ENCODE data around the gene TMEM132A.
"Not testable (repeated sequence)": the region's sequence is repeated elsewhere in the genome, so short reads cannot be mapped to it uniquely, and the experiment has no call there.

Gene TMEM132A

GRCh38 chr11:60959431-60959830 is 35.2 kb downstream of the TMEM132A start:
- DNase-seq (ENCODE audit: low read depth): no peak

DNA sequence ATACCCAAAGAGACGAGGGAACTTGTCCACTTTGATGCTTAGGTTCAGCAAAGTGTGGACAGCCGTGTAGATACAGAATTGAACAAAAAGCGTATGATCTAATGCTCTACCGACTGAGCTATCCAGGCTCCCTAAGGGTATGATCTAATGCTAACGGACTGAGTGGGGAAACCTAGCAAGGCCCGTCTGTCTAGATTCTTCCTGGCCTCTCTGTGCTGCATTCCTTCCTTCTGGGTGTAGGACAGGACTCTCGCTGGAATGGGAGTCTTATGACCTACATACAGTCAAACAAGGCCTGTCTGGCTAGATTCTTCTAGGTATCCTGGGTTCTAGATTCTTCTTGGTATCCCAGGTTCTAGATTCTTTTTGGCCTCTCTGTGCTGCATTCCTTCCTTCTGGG is 36.1 kb downstream of the TMEM132A start:
- no peak for DNase-seq (ENCODE audit: low read depth)

DNA sequence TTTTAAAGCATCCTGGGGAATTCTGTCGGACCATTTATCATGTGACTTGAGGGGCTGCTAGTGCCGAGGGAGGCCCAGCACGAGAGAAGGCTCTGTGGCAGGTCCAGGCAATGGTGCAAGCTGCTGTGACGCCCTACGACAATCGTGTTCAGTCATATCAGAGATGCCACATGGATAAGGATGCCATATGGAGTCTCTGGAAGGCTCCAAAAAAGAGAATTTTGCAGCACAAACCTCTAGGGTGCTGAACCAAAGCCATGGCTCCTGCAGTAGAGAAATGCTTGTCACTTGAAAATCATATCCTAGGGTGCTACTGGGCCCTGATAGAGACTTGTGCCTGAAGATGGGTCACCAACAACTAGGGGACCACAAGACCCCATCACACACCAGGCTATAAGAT is 40.5 kb downstream of the TMEM132A start:
- DNase-seq (ENCODE audit: low read depth): no peak

- no peak for DNase-seq (ENCODE audit: low read depth)
These were observed 42.6 kb downstream of the TMEM132A start for GRCh38 chr11:60966890-60967289.

DNA sequence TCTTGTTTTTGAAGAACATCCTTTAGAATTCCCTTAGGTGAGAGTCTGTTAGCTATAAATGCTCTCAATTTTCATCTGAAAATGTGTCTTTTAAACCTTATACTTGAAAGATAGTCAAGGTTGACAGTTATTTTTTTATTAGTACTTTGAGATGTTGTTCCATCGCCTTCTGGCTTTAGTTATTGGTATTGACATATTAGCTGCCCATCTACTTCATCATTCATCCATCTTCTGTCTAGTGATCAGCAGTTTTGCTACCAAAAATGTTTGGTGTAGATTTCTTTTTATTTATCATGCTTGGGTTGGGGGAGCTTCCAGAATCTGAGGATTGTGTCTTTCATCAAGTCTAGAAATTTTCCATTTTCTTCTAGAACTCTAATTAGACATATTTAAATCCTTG is 44.0 kb downstream of the TMEM132A start:
- DNase-seq (ENCODE audit: low read depth): no peak

GRCh38 chr11:60970369-60970774 is 46.1 kb downstream of the TMEM132A start:
- peak; percentile 68 for DNase-seq (ENCODE audit: low read depth)

DNA sequence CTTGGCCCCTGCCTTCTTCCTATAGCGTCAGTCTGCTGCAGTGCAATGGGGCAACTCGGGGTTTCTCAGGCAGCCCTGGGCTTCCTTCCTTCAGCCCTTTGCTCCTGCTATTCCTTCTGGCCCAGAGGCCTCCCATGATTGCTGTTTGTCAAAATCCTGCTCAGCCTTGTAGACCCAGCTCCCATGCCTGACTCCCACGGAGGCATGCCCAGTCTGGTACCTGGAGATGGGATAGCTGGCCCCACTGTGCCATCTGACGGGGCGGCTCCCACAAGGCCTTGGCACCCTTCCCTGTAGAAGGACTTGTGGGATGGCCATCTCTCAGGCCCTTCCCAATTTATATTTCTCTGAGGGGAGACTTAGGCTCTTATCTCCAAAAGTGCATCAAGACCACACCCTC is 46.6 kb downstream of the TMEM132A start:
- no peak for DNase-seq (ENCODE audit: low read depth)

GRCh38 chr11:60971520-60971919 is 47.3 kb downstream of the TMEM132A start, which contains the start of gene CD6:
Gene CD6, plus strand, starts transcription at chr11:60971680. Its CDS starts 186 bp downstream, at chr11:60971866.
- peak; percentile 35 for DNase-seq (ENCODE audit: low read depth)

DNA sequence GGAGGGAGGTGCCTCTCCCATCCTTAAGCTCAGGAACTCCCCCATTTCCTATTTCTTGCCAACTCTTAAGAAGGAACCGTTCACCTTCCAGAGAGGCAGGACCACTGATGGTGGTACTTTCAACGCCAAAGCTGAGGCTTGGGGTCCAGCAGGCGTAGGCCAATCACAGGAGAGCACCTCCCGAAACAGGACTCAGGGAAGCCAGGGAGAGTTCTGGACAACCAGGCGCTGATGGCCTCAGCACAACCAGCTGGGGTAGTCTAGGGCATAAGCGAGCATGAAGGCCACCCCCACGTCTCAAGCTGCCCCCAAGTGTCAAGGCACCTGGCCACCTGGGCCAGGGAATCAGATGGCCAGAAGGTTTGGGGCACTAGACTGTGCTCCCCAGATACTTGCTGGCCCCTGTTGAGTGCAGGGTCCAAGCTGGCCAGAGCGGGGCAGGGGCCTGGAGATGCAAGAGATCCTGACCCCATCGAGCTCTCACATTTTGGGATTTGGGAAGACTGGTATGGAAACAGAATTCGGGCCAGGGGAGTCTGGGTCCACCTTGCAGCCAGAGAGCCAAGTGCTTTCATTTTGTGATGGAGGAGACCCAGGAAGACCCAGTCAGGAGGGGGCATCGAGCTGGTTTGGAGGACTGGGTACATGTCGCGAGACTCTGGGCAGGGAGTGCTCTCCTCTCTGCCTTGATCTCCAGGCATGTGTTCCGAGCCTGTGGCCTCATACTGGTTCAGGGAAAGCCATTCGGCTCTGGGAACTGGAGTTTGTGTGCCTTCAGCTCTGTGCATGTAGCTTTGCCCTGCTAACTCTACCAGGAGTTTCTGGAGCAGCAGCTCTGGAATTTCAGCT is 48.1 kb downstream of the TMEM132A start:
- DNase-seq (ENCODE audit: low read depth): no peak

GRCh38 chr11:60973699-60974098 is 49.4 kb downstream of the TMEM132A start:
- no peak for DNase-seq (ENCODE audit: low read depth)

DNA sequence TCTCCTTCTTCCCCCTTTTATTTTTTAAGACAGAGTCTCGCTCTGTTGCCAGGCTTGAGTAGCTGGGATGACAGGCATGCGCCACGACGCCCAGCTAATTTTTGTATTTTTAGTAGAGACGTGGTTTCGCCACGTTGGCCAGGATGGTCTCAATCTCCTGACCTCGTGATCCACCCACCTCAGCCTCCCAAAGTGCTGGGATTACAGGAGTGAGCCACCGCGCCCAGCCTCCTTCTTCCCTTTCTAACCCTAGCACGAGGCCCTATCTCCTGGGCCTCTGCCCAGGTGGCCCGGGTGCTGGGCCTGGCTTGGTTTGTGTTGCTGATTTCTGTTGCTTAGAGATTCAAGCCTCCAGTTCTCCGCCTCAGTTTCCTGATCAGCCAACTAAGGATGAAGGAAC is 50.1 kb downstream of the TMEM132A start:
- not testable (repeated sequence) for DNase-seq (ENCODE audit: low read depth)

- DNase-seq (ENCODE audit: low read depth): no peak
These were observed 50.5 kb downstream of the TMEM132A start for GRCh38 chr11:60974726-60975125.

DNA sequence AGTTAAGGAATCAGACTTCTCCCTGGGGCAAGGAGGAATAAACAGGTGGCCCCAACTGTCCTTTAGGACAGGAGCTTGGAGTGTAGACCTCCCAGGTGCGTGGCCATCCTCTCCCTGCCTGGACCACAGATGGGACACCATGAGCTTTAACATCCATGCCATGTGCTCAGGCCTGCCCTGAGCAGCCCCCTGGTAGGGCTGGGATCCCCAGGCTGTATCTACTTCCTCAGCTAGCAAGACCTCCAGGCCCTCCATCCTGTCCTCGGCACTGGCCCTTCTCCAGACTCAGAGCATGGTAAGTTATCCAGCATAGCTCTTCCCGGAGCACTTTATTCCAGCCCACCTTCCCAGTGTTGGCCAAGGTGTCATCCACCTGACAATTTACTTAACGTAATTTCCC is 53.0 kb downstream of the TMEM132A start:
- DNase-seq (ENCODE audit: low read depth): no peak

DNA sequence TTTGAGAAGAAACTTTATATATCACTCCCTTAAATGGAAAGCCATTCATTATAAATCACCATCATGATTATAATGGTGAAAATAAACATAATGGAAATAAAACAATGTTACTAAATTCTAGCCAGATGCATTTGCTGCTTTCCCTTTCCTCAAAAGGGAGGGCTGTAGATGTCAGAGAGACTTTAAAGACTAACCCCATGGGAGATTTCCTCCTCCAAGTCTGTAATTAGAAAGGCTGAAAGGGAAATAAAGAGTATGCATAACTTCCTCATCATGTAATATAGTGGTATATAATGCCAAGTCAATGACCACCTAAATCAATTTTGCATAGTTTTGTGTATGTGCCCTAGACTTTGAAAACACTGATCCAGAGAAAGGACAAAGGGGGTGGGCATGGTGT is 53.6 kb downstream of the TMEM132A start:
- DNase-seq (ENCODE audit: low read depth): no peak

DNA sequence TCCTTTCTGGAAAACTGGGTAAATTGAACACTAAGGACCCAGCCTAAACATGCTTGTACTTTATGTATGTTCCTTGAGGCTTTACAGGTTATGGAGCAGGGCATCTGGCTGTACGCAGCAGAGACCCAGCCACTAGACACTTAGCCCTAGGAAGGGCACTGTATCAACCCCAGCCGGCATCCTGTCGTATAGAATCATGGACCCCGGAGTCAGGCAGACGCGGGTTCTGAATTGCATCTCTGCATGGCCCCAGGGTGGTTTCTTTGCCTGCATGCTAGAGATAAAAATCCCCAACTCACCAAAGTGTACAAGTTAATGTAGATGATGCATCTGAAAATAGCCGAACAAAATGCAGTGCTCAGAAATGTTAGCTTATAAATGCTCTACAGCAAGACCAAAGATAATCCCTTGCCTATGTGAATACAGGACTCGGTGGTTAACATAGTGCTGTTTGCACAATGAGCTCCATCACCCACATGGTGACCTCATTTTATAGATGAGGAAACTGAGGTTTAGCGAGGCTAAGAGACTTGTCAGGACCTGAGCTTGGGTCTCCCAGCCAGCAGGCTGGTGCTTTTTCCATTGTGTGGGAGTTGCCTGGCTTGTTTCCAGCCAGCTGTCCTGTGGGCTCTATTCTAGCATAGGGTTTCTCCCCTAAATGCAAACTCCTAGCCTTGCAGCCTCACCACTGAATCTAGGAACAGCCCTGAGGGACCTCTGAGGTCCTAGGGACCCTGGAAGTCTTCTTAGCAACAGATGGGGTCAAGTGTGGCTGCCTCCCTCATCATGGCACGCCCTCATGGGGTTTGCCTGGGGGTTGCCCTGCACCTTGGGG is 54.5 kb downstream of the TMEM132A start:
- peak; percentile 44 for DNase-seq (ENCODE audit: low read depth)

GRCh38 chr11:60981515-60981914 is 57.3 kb downstream of the TMEM132A start:
- no peak for DNase-seq (ENCODE audit: low read depth)

GRCh38 chr11:60982184-60982583 is 57.9 kb downstream of the TMEM132A start:
- DNase-seq (ENCODE audit: low read depth): no peak

DNA sequence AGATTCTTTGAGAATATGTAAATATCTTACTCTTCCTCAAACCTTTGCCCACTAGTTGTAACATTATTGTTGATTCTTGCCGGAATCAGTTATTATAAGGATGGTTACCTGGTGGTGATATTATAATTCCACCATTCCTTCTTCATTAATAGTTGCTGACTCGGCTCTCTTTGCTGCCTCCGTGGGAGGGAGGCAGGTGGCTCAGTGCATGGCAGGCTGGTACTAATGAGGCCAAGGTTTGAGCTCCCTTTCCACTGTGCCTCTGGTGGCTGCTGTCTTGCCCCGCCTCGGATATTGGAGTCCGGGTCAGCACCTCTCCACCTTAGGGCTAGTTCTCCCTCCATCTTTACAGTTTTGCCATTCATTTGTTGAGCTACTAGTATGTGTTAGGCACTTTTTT is 59.9 kb downstream of the TMEM132A start:
- no peak for DNase-seq (ENCODE audit: low read depth)

- no peak for DNase-seq (ENCODE audit: low read depth)
These were observed 60.4 kb downstream of the TMEM132A start for GRCh38 chr11:60984636-60985035.

DNA sequence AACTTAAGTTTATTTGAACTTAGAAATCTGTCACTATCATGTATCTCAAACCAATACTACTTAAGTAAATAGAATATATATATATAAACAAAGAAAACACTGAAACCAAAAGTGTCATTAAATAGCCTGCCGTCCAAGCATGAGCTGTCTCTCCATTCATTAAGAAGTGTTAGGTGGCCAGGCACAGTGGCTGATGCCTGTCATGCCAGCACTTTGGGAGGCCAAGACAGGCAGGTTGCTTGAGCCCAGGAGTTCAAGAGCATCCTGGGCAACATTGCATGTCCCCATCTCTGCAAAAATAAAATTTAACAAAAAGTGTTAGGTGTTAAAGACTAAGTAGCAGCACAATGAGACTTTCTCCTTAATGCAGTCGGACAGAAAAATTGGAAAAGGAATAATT is 61.2 kb downstream of the TMEM132A start:
- DNase-seq (ENCODE audit: low read depth): no peak

GRCh38 chr11:60985991-60986915 is 62.0 kb downstream of the TMEM132A start:
- peak; percentile 59 for DNase-seq (ENCODE audit: low read depth)
